ENCODE data around the gene SLC7A1. TPM values are rescaled to one million over a fixed set of nuclear protein-coding genes. Genes with fewer than 3 reads are reported as not detected.

The SLC7A1 gene
- total RNA-seq, 4 donors from 2014 or later: 46.0 to 72.8 (median 50.8) TPM

DNA sequence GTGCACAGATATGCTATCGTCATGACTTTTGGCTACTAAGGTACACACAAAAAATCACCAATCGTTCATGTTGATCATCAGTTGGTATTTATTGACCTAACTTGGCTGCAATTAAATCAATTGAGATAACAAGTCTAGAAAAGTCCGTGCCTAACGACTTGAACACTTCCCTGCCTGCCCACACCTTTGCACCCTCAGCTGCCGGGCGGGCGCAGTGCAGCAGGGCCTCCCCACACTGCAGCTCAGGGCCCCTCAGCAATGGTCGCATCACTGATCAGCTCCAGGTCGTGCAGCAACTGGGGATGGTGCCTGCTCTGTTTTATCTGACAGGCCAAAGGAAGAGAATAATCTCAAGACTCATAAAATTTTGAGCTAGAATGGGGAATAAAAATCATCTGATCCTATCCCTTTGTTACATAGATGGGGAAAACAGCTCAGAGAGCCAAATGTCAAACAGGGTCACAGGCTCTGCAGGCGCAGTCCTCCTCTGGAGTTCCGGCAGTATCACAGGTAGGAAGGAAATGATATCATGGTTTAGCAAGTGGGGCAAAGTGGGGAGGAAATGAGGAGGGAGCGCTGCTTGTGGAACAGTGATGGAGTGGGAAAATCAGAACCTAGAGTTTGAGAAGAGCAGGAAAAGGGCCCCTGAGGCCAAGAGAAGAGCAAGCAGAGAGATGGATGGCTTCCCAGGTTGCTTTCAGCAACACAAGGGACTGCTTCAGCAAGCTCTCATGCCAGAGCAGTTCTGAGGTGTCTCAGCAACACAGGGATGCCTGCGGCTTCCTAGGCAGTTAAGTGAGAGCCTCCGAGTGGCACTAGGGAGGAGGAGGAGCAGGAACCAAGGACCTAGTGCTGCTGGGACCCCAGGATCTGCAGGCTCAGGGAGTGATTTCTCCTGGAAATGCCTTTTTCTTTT is 57.5 kb downstream of the SLC7A1 start:
- intact Hi-C loops (cut with DNase I; ENCODE audit: low total_unique reads): no loop called here
- H3K4me3 ChIP-seq (ENCODE audit: low read depth, poor library complexity, severe bottlenecking): no peak overlapping the region
- peak in 1 of 2 donors; percentile 80 for DNase-seq (ENCODE audit: low spot score in 2 of 2)
- TF ChIP-seq POLR2A (IDR thresholded peaks at IDR 0.05): no peak
- TF ChIP-seq, protein P1, sequence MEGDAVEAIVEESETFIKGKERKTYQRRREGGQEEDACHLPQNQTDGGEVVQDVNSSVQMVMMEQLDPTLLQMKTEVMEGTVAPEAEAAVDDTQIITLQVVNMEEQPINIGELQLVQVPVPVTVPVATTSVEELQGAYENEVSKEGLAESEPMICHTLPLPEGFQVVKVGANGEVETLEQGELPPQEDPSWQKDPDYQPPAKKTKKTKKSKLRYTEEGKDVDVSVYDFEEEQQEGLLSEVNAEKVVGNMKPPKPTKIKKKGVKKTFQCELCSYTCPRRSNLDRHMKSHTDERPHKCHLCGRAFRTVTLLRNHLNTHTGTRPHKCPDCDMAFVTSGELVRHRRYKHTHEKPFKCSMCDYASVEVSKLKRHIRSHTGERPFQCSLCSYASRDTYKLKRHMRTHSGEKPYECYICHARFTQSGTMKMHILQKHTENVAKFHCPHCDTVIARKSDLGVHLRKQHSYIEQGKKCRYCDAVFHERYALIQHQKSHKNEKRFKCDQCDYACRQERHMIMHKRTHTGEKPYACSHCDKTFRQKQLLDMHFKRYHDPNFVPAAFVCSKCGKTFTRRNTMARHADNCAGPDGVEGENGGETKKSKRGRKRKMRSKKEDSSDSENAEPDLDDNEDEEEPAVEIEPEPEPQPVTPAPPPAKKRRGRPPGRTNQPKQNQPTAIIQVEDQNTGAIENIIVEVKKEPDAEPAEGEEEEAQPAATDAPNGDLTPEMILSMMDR (IDR thresholded peaks at IDR 0.05): no peak
- 69 to 73% methylated on average over 14 of the region's 14 CpGs for WGBS, 2 donors

DNA sequence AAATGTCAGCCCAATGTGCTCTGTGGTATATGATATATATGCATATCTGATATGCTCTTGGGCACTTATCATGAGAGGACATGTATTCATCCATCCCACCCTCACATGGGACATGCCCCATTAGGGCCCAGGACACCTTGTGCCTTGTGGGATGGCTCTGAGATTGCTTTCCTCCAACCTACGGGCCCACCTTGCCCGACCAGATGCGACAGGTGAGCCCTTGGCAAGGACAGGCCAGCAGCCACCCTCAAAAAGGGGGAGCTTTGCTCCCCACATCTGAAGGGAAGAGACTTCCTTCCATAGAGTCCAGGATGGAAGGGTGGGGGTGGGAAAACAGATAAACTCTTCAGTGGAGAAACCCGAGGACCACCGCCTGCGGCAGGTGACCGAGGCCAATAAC is 58.6 kb downstream of the SLC7A1 start:
- no peak overlapping the region for H3K4me3 ChIP-seq (ENCODE audit: low read depth, poor library complexity, severe bottlenecking)
- intact Hi-C loops (cut with DNase I; ENCODE audit: low total_unique reads): no loop called here
- peak in 1 of 2 donors; percentile 68 for DNase-seq (ENCODE audit: low spot score in 2 of 2)
- WGBS, 2 donors: 76 to 89% methylated on average over 7 of the region's 7 CpGs
- no peak for TF ChIP-seq POLR2A (IDR thresholded peaks at IDR 0.05)
- TF ChIP-seq, protein P1 (IDR thresholded peaks at IDR 0.05): no peak

DNA sequence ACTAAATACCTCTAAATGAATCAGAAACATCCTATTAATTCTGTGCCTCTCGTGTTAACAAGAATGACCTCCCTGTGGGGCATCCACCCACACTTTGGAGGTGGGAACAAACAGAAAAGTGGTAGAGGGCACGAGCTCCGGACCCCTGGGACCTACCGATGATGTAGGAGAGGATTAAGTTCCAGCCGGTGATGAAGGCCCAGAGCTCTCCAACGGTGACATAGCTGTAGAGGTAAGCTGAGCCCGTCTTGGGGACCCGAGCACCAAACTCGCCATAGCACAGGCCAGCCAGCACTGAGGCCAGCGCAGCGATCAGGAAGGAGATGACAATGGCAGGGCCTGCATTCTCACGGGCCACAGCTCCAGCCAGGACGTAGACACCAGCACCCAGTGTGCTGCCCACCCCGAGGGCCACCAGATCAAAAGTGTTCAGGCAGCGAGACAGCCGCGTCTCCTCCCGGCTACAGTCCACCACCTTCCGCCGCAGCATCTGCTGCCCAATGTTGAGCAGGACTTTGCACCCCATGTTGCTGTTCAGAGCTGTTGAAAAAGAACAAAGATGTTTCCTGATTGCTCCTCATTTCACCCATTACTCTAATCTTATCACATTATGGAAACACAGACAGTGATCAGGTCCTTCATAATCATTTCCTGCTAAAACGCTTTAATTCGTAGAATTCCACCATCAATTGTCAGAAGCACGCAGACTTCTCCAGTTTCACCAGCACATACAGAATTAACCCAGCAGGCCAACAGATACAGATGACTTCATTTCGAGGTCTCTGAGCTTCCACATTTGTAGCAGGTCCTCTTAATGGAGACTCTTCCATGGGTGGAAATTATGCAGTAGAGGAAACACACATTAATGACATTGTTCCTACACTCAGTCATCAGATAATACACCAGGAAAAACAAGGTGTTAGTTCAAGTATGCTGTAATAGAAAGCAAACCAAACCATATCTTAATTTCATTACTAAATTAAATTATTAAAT is 59.5 kb downstream of the SLC7A1 start:
- intact Hi-C loops (cut with DNase I; ENCODE audit: low total_unique reads): no loop called here
- H3K4me3 ChIP-seq (ENCODE audit: low read depth, poor library complexity, severe bottlenecking): no peak overlapping the region
- TF ChIP-seq, protein P1 (IDR thresholded peaks at IDR 0.05): no peak
- TF ChIP-seq POLR2A (IDR thresholded peaks at IDR 0.05): no peak
- peak in 1 of 2 donors; percentile 68 for DNase-seq (ENCODE audit: low spot score in 2 of 2)
- 94 to 95% methylated on average over 24 of the region's 24 CpGs for WGBS, 2 donors

DNA sequence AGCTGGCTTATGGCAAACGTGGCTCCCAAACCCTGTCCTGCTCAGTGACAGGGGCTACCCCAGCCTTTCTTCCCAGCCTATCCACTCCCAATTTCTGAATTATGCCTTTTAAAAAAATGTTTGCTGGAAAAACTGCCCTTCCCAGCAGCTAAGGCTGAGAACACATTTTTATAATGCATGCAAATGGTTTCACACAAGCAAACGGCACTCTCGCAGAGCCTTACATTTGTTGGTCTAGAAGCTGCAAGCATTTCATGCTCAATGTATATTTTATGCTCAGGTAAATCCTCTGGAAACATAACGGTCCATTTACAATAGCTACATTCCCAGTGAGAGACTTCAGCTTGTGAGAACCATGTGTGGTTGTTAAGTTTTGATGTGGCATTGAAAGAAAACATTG is 61.4 kb downstream of the SLC7A1 start:
- intact Hi-C loops (cut with DNase I; ENCODE audit: low total_unique reads): no loop called here
- no peak for TF ChIP-seq POLR2A (IDR thresholded peaks at IDR 0.05)
- TF ChIP-seq, protein P1 (IDR thresholded peaks at IDR 0.05): no peak
- WGBS, 2 donors: 83 to 88% methylated on average over 4 of the region's 4 CpGs
- H3K4me3 ChIP-seq (ENCODE audit: low read depth, poor library complexity, severe bottlenecking): no peak overlapping the region
- DNase-seq (ENCODE audit: low spot score in 2 of 2): no peak

DNA sequence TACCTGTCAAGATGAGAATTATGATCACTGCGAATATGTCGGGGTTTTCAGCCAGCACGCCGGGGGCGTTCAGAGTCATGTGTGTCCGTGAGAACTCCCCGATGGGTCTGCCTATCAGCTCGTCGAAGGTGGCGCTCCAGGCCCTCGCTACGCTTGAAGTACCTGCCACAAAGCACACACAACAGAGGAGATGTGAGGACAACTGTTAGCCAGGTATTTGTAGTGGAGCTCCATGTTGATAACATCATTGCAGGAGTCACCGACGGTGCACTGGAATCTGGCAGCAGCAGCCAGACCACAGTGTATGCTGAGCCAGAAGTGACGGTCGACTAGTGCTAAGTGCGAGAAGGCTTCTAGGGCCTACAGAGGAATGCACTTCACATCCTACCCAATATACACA is 62.7 kb downstream of the SLC7A1 start:
- no peak overlapping the region for H3K4me3 ChIP-seq (ENCODE audit: low read depth, poor library complexity, severe bottlenecking)
- intact Hi-C loops (cut with DNase I; ENCODE audit: low total_unique reads): no loop called here
- WGBS, 2 donors: 77 to 78% methylated on average over 17 of the region's 17 CpGs
- no peak for DNase-seq (ENCODE audit: low spot score in 2 of 2)
- no peak for TF ChIP-seq POLR2A (IDR thresholded peaks at IDR 0.05)
- TF ChIP-seq, protein P1 (IDR thresholded peaks at IDR 0.05): no peak
